ENCODE data around the gene NHLRC2. TPM values are rescaled to one million over a fixed set of nuclear protein-coding genes. Genes with fewer than 3 reads are reported as not detected.

The NHLRC2 gene
- total RNA-seq, 1 donor from 2014 or later: 51.6 TPM

GRCh38 chr10:113897693-113898618, 43.5 kb downstream of the NHLRC2 start:
- intact Hi-C loops (cut with DNase I): no loop called here
- DNase-seq (ENCODE audit: low spot score) (no peak), ATAC-seq (no peak)

DNA sequence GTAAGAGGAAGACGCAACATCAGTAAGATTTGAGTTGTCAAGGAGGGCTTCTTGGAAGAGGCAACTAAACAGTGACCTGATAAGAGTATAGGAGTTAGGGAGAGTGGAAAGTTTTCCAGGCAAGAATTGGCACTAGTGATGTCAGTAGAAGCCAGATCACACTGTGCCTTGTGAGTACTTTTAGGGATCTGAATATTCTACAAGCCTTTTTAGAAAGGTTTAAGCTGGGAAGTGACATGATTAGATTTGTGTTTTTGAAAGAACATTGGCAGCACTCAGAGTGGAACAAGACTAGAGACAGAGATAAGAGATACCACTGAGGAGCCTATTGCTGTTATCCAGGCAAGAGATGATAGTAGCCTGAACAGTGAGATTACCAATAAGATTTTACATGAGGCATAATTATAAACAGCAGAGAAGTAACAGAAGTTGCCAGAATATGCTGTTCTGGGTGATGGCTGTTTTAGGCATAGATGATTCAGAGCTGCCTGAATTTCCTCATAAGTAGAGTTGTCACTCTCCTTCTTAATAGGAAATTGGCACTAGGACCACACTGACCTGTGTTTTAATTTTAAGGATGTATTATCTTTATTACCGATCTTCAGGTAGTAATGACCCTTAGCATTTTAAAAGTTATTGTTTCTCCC, 45.6 kb downstream of the NHLRC2 start:
- no peak for ATAC-seq
- intact Hi-C loops (cut with DNase I): no loop called here

DNA sequence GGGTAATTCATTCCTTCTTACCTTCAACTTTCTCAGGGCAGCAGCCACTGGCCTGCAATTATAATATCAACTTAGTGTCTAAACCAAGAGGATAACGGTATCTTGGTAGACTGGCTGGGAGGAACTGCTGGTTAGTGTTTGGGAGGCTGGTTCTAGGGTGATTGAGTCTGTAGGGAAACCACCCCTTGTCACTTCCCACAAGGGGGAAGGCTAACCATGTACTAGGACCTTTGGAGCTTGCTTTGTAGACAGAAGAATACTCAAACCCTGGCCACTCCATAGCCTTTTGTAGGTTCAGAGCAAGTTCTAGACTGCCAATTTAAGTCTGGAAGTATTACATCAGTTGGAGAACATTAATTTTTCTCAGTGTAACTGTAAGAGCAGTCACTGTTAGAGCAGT, 51.3 kb downstream of the NHLRC2 start:
- no peak for DNase-seq (ENCODE audit: low spot score)
- intact Hi-C loops (cut with DNase I): no loop called here
- no peak for ATAC-seq

More for the DNA sequence above, 45.6 kb downstream of the NHLRC2 start:
- DNase-seq (ENCODE audit: low spot score): no peak

DNA sequence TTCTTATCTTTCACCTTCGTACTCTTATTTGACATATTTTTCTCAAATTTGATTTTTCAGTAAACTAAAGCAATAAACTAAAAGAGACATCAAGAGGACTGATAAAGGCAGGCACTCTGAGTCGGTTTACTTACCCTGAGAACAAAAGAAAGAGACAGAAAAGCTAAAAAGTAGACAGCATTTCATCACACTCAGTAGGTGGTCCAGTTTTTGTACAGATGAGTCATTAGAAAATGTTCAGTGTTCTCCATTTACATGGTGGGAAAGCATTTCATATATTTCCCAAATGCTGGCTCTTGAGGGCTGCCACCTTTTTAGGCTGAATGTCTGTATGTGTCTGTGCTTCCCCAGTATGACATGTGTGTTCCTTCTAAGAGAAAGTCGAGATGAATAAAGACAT, 52.7 kb downstream of the NHLRC2 start:
- intact Hi-C loops (cut with DNase I): no loop called here
- DNase-seq (ENCODE audit: low spot score) (no peak), ATAC-seq (no peak)

DNA sequence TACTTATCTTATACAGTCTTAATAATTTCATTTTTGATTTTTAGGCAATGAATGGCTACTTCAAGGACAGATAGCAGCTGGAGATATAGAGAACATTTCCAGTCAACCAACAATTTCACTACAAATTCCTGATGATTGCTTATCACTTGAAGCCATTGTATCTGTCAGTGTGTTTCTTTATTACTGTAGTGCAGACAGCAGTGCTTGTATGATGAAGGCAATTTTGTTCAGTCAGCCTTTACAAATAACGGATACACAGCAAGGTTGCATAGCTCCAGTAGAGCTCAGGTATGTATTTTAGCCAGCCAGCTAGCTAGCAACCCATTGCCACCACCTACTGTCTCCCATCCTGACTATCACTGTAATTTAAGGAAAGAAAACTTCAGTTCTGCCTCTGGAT, 53.8 kb downstream of the NHLRC2 start:
- no peak for DNase-seq (ENCODE audit: low spot score)
- intact Hi-C loops (cut with DNase I): no loop called here
- ATAC-seq: no peak

- DNase-seq (ENCODE audit: low spot score) (no peak), ATAC-seq (no peak)
- intact Hi-C loops (cut with DNase I): no loop called here
Observed at GRCh38 chr10:113911113-113911512, 56.7 kb downstream of the NHLRC2 start.

DNA sequence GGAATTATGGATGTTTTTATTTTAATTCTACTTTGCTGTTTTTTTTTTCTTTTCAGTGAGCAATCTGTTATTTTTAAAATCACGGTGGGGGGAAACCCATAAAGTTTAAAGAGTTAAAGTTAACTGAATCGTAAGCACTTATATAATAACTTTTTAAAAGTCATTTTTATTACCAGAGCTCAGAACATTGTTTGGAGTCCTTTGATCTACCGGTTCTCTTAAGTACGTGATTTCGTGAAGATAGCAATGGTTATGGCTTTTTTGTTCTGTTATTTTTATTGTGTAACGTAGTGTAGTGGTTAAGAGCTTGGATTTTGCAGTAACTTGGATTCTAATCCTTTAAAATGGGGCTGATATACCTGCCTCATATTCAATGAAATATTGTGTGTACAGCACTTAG, 57.4 kb downstream of the NHLRC2 start:
- intact Hi-C loops (cut with DNase I): no loop called here
- ATAC-seq (no peak), DNase-seq (ENCODE audit: low spot score) (no peak)

DNA sequence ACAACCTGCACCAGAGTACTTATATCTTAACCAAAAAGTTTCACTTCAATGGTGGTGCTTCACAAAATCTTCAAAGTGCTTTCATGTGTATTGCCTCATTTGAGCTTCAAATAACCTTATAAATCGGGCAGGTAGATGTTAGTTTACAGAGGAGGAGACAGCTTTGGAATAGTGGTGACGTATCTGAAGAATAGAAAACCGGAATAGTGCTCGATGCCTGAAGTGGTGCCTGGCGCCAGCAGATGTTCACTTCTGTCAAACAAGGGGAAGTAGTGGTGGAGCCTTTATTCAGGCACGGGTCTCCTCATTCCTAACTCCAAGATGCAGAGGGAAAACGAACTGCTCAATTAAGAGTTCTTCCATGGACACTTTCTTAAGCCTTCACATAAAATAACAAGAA, 58.1 kb downstream of the NHLRC2 start:
- no peak for DNase-seq (ENCODE audit: low spot score)
- ATAC-seq: no peak
- intact Hi-C loops (cut with DNase I): no loop called here

DNA sequence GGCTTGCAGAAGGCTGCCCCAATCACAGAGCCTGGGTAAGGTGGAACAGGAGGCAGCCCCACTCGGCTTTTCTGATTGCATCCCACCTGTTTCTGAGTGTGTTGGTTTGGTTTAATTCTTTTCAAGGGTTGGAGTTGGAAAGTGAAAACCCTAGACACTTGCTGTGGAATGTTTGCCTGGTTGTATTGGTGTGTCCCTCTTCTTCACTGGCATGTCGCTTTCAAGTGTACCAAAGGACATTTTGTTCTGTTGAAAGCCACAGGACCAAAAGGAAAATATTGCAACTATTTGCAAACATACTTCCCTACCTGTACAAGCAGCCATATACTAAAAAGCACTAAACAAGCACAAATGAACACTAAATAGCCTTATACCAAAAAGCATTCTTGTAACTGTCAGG, 60.5 kb downstream of the NHLRC2 start:
- ATAC-seq (no peak), DNase-seq (ENCODE audit: low spot score) (no peak)
- intact Hi-C loops (cut with DNase I): no loop called here

- intact Hi-C loops (cut with DNase I): no loop called here
- ATAC-seq (no peak), DNase-seq (ENCODE audit: low spot score) (no peak)
Observed at GRCh38 chr10:113915540-113915939, 61.1 kb downstream of the NHLRC2 start.

- ATAC-seq: no peak
- intact Hi-C loops (cut with DNase I): no loop called here
- no peak for DNase-seq (ENCODE audit: low spot score)
Observed at GRCh38 chr10:113916053-113916452, 61.6 kb downstream of the NHLRC2 start.

DNA sequence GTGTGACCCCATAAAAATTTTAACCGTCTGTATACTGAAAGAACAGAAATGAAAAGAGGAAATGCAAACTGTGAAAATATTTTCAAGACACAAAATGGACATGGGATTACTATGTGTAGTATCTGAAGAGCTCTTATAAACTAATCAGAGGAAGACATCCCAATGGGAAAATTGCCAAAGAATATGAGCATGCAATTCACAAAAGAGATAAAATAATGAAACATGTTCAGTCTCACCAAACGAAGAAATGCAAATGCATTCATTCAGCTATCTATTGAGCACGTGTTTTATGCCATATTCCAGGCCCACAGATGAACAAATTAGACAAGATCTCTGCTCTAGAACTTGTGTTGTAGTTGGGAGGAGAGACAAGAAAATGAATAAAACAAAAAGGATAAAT, 63.2 kb downstream of the NHLRC2 start:
- intact Hi-C loops (cut with DNase I): no loop called here
- ATAC-seq: no peak
- no peak for DNase-seq (ENCODE audit: low spot score)

DNA sequence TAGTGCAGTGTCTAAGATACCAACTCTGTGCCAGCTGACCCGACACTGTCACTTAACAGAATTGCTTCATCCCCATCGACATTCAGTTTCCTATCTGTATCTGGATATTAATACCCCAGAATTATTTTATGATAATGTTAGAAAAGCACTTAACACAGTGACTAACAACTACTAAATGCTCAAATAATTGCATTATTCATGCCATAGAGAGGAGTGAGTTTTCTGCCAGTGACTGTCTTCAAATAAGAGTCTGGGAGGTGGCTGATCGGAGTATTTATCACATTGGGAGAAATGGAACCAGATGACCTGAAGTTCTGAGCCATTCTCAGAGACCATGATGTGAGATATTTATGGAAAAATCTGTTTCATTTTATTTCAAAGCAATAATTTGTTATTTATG, 65.7 kb downstream of the NHLRC2 start:
- ATAC-seq (no peak), DNase-seq (ENCODE audit: low spot score) (no peak)
- intact Hi-C loops (cut with DNase I): no loop called here

DNA sequence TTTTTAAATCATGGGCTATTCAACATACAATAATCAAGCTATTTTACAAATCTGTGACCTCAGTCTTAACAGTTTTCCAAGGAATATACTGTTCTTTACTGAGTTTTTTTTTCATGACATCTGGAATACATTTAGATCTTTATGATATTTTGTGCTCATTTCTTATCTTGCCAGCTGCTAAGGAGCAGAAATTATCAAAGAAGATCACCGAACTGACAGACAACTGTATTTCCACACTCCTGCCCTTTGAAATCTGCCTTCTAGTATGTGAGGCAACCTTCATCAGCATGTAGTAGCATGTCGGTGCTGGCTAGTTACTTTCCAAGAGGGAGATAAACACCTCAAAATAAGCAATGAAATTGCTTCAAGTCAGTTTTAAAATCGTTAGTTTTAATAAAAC, 66.4 kb downstream of the NHLRC2 start:
- ATAC-seq (no peak), DNase-seq (ENCODE audit: low spot score) (no peak)
- intact Hi-C loops (cut with DNase I): no loop called here

- DNase-seq (ENCODE audit: low spot score) (no peak), ATAC-seq (no peak)
- intact Hi-C loops (cut with DNase I): no loop called here
Observed at GRCh38 chr10:113921561-113922370, 67.3 kb downstream of the NHLRC2 start.

GRCh38 chr10:113922787-113923570, 68.5 kb downstream of the NHLRC2 start:
- ATAC-seq: no peak
- intact Hi-C loops (cut with DNase I): no loop called here
- no peak for DNase-seq (ENCODE audit: low spot score)

DNA sequence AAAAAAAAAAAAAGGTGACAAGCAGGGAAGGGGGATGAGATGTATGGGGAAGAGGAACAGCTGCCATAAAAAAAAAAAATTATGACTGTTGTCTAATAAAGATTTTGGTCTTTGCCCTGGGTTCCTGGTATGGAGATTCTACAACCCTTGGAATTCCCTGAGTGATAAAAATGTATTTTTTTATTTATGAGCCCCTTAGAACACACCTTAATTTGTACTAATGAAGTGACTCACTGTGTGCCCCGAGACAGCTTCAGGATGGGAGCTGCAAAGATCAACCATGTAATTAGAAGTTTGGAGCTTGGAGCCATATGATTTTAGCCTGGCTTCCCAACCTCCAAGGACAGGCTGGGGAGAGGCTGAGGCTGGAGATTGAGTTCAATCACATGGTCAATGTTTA, 69.7 kb downstream of the NHLRC2 start:
- intact Hi-C loops (cut with DNase I): no loop called here
- no peak for DNase-seq (ENCODE audit: low spot score)
- ATAC-seq: no peak

DNA sequence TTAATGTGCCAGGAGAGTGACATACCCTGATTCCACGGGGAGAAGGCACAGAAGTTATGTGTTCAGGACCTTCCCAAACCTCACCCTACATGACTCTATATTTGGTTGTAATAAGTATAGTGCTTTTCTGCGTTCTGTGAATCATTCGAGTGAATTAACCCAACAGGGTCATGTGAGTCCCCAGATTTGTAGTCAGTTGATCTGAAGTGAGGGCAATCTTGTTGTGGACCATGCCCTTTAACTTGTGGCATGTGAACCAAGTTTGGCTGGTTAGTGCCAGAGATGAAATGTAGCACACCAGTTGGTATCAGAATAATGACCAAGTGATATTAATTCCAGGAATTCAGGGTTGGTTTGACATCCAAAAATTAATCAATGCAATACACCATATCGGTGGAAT, 70.2 kb downstream of the NHLRC2 start:
- DNase-seq (ENCODE audit: low spot score) (no peak), ATAC-seq (no peak)
- intact Hi-C loops (cut with DNase I): no loop called here

DNA sequence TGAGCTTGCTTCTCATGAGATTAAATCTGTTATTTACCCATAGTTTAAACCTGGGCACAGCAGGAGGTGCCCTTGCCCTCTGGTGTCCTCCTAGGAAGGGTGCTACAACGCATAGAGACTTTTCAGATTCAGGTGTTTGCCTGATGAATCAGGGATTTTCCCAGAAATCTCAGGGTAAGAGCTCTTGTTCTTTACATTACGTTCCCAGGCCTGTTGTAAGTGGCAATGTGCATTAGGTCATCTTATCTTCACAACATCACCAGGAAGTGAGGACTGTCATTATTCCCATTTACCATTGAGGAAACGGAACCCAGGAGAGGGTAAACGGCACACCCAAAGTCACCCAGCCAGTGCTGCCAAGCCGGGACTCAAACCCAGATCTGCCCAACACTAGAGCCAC, 73.0 kb downstream of the NHLRC2 start:
- ATAC-seq (no peak), DNase-seq (ENCODE audit: low spot score) (no peak)
- intact Hi-C loops (cut with DNase I): no loop called here
